HG03066 (cell line): ENCODE measurements around the gene C1QTNF8.
"Not testable (repeated sequence)": the region's sequence is repeated elsewhere in the genome, so short reads cannot be mapped to it uniquely, and the experiment has no call there.

Experiments used
- ATAC-seq: cut with Tn5 transposase; IDR thresholded peaks from one replicate; pipeline ENCODE4 v1.9.1; 2021; ENCODE audit warnings: low read depth; ENCODE audit not compliant: unreplicated experiment

Gene C1QTNF8

DNA sequence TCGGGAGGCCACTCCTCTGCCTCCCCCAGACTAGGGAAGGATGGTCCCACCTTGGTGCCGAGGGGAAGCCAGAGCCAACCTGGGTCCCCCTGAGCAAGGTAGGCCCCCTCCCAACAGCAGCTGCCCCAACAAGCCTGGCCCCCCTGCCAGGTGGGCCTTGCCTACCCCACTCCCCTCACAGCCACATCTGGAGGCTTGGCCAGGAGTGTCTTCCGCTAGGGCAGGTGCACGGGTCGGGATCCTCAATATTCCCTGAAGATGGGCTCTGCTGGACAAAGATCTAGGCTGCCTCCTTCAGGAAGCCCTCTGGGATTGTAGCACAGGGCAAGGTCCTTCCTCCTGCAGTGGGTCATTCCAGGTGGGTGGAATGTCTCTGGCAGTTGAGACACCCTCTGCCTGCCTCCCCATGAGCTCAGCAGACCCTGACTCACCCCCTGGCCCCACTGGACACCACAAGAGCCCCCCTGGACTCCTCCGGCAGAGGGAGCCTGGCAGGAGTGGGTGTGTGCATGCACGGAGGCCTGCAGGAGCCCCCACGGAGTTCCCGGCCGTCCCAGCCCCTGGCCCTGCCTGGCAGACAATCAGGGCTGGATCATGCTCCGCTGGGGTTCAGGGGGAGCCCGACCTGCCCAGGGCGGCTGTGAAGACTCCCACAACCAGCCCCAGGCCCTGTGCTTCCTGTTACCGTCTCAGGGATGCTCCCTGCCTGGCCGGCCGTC lies 435 bp downstream of the C1QTNF8 start:
- no peak for ATAC-seq

DNA sequence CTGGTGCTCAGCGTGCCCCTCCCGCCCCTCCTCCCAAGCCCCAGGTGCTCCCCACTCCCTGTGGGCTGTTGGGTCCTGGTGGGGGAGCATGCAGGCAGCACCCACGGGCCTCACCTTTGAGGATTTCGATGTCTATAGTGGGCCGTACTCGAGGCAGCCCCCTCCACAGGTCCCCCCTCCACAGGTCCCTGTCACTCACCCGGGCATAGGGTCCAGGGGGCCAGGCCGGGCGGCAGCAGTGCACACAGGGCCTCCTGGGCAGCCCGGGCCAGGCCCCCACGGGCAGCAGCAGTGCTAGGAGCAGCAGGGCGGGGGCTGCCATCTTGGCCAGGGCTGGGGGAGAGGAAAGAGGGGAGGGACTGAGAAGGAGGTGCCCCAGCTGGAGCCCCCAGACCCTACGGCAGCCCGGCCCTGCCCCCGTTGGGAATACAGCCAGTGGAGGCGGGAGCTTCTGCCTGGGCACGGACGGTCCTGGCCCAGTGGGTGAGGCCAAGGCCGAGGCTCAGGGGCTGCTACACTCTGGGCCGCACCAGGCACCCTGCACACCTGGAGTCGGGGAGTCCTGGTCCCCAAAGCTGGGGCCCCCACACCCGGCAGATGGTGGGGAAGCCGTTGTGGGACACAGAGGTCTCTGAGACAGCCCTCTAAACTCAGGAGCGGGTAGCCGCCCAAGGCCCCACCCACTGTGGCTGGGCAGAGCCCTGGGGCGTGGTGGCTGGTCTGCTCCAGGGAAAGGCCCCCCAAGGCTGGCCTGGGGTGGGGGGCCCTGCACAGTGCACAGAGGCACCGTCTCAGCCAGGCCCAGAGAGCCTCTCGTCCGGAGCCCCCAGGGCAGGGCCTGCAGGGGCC lies 1.2 kb downstream of the C1QTNF8 start:
- no peak for ATAC-seq

- no peak for ATAC-seq
These were observed 1.9 kb downstream of the C1QTNF8 start for GRCh38 chr16:1094124-1094479.

GRCh38 chr16:1093284-1094123 lies 2.5 kb downstream of the C1QTNF8 start:
- no peak for ATAC-seq

DNA sequence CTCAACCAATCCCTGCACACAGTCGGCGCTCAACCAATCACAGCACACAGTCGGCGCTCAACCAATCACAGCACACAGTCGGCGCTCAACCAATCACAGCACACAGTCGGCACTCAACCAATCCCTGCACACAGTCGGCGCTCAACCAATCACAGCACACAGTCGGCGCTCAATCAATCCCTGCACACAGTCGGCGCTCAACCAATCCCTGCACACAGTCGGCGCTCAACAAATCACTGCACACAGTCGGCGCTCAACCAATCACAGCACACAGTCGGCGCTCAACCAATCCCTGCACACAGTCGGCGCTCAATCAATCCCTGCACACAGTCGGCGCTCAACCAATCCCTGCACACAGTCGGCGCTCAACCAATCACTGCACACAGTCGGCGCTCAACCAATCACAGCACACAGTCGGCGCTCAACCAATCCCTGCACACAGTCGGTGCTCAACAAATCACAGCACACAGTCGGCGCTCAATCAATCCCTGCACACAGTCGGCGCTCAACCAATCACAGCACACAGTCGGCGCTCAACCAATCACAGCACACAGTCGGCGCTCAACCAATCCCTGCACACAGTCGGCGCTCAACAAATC lies 3.3 kb downstream of the C1QTNF8 start:
- ATAC-seq: not testable (repeated sequence)

GRCh38 chr16:1091992-1092552 lies 4.0 kb downstream of the C1QTNF8 start:
- ATAC-seq: no peak

- ATAC-seq: no peak
These were observed 5.1 kb downstream of the C1QTNF8 start for GRCh38 chr16:1090620-1091587.

- ATAC-seq: no peak
These were observed 6.0 kb downstream of the C1QTNF8 start for GRCh38 chr16:1089822-1090619.

GRCh38 chr16:1089439-1089821 lies 6.6 kb downstream of the C1QTNF8 start:
- ATAC-seq: no peak

- ATAC-seq: no peak
These were observed 7.5 kb downstream of the C1QTNF8 start for GRCh38 chr16:1088295-1089170.

- not testable (repeated sequence) for ATAC-seq
These were observed 9.6 kb downstream of the C1QTNF8 start for GRCh38 chr16:1086443-1086842.

DNA sequence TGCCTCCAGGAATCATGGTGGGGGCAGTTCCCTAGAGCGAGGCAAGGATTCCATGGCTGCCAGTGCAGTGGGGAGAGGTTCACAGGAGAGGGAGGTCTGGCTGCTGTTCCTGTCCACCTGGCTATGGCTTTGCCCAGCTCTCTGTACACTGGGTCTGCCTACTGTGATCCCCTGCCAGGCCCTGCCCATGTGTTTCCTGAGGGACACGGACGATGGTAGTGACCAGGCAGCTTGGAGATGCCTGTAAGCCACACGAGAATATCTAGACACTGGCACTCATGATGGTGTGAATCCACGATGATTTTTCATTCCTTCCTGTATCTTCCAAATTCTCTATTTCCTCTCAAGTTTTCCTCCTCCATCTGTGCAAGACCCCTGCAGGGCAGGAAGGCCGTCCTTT lies 11.1 kb downstream of the C1QTNF8 start:
- no peak for ATAC-seq

GRCh38 chr16:1082952-1083675 lies 12.9 kb downstream of the C1QTNF8 start:
- ATAC-seq: no peak

DNA sequence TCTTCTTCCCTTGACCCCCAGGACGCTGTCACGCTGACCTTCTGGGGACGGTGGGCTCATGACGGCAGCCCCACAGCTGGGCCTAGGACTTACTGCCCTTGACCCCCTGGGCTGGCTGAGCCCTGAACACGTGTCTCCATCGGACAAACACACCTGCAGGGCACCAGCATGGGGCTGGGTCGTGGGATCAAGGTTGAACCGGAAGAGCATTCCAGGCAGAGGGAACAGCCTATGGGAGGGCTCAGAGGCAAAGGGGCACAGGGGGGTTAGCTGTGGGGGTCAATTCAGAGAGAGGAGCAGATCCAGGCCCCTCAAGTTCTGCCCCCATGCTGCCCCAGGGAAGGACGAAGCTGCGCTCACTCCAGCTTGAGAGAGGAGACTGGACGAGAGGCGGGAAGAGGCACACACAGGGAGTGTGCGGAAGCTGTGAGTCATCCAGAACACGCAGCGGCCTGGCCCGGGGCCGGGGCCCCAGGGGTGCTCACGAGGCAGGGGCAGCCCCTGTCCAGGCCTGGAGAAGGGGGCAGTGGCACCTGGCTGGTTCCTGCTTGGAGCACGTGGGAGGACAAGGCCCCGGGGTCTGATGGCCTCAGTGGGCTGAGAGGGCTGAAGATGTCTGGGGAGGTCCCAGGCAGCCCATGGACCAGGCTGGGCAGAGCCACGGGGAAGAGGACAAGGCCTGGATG lies 13.6 kb downstream of the C1QTNF8 start:
- no peak for ATAC-seq

DNA sequence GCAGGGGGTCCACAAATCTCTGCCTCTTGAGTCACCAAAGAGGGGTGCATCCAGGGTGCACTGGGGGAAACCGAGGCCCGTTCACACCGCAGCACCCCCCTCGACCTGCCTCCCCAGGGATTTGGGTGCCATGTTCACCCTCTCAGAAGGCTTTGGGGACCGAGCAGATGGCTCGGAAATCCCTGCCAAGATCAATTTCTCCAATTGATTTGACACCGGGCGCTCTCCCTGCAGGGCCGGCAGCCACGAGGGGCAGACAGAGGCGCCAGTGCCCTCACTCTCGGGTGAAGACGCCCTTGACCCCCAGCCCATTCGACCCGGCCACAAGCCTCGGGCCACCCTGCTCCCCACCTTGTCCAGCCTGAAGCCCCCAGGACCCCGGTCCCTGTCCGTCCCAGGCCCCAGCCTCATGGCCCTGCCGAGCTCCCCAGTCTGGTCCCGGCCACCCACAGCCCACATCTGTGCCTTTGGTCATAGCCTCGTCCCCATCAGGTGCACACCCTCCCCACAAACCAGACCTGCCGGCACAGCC lies 14.2 kb downstream of the C1QTNF8 start:
- ATAC-seq: no peak
